GM20000 (cell line): ENCODE measurements around the gene AGT.

ENCODE experiments used
- DNase-seq: peaks from one replicate; pipeline ENCODE4 v3.0.0; 2012; ENCODE audit warnings: low spot score
- TF ChIP-seq, protein P1 (sequence below): IDR thresholded peaks from 2 replicates; pipeline ENCODE4 v1.5.1; 2012; ENCODE audit warnings: mild to moderate bottlenecking, control low read depth; ENCODE audit errors: extremely low read depth, missing control alignments

The AGT gene

DNA sequence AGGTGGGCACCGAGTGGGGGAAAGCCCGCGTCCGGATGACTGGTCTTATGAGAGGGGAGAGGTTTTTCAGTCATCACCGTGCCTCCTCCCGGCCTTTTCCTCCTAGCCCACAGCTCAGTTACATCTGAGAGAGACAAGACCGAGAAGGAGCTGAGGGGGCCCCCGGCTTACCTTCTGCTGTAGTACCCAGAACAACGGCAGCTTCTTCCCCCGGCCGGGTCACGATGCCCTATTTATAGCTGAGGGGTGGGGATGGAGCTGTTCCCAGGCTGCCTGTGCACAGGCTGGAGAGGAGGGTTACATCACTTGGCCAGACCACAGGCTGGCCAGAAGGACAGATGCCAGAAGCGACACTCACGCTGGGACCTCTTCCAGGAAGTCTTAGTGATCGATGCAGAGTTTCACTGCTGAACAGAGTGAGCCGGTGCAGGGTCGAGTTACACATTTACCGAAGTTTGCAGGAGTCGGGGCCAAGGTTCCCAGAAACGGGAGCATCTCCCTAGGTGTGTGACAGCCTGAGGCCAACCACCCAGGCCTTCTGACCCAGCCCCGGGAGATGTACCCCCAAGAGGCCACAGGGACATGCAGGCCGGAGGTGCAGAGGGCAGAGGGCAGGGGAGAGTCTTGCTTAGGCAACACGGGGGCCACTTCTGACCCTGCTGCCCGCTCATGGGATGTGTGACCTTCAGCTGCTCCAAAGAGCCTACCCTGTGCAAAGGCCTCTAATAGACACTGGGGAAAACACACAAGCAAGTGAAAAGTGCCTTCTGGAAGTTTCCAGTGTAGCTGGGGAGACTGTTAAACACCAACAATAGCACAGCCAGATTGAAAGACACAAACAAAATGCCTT is at the start of gene AGT:
Gene AGT (minus strand): TSS at position 208 of the 850 bp plus-strand sequence. CDS start 3,299 bp downstream, outside the sequence.
- TF ChIP-seq, protein P1, sequence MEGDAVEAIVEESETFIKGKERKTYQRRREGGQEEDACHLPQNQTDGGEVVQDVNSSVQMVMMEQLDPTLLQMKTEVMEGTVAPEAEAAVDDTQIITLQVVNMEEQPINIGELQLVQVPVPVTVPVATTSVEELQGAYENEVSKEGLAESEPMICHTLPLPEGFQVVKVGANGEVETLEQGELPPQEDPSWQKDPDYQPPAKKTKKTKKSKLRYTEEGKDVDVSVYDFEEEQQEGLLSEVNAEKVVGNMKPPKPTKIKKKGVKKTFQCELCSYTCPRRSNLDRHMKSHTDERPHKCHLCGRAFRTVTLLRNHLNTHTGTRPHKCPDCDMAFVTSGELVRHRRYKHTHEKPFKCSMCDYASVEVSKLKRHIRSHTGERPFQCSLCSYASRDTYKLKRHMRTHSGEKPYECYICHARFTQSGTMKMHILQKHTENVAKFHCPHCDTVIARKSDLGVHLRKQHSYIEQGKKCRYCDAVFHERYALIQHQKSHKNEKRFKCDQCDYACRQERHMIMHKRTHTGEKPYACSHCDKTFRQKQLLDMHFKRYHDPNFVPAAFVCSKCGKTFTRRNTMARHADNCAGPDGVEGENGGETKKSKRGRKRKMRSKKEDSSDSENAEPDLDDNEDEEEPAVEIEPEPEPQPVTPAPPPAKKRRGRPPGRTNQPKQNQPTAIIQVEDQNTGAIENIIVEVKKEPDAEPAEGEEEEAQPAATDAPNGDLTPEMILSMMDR = no peak
- no peak for DNase-seq

DNA sequence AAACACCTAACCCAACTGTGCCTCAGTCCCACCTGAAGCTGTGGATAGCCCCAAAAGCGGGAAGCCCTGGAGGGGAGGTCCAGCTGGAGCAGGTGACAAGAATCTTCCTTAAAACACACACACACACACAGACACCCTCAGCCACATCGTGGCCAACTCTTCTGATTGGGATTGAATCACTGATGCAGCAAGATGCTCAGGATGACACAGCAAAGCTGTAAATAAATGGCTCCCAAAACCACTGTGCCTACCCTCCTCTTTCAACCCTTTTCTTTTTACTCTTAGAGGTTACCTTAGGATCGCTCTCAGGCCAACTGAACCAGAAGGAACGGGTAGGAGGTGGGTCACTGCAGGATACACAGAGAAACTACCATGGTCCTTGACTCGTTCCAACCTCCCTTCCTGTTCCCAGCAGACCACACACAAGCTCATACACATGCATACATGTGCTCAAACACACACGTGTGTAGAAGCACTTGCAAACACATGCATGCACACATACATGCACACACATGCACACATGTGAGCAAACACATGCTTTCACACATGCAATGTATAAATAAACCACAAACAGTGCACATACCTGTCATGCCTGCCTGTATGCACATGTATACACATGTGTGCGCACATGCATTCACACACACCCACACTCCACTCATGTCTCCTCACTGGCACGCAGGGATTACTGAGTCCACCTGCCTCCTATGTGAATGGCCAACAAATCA is 47.7 kb upstream of the AGT start:
- no peak for DNase-seq
- TF ChIP-seq, protein P1 = no peak

DNA sequence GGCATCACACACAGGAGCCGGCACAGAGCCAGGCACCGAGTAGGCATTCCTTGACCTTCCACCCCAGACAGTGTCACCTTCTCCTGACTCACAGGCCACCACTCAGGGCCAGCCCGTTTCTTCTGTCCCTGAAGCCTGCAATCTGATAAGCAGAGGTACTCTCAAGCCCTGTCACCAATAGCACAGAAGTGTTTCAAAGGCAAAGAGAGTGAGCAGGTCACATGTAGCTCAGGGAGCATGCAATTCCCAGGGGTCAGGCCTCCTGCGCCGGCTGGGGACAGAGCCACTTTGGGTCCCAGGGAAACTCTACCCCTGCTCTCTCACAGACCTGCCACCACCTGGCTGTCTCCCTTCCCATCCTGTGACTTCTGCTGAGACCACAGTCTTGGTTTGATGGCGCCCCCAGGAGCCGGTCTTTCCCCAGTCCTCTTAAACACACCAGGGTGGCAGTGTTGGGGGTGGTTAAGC is 46.5 kb upstream of the AGT start:
- no peak for DNase-seq
- TF ChIP-seq, protein P1 = no peak

DNA sequence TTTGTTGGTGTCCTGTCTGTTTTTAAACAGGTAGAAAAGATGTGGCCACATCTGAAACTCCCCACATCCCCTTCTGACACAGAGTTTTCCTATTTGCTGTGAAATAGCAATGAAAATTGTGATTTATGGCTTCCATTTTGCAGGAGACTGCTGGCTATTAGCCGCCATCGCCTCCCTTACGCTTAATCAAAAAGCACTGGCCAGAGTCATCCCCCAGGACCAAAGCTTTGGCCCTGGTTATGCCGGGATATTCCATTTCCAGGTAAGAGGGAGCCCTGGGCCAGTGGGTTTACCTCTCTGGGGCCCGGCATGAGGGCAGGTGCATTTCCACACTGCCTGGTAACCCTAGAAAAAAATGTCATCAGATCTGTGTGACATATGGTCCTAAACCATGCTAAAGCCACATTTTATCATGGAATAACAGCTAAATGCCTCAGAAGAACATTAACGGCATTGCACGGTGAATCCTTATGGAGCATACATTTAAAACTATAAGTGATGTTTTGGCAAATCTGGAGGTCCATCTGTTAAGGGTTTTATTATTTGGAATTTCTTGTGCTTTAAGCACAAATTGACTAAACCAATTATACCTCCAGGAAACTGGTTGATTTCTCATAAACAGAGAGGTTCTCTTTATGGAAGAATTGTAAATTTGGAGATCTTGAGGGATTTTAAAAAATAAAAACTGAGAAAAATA is 45.6 kb upstream of the AGT start:
- TF ChIP-seq, protein P1 = no peak

DNA sequence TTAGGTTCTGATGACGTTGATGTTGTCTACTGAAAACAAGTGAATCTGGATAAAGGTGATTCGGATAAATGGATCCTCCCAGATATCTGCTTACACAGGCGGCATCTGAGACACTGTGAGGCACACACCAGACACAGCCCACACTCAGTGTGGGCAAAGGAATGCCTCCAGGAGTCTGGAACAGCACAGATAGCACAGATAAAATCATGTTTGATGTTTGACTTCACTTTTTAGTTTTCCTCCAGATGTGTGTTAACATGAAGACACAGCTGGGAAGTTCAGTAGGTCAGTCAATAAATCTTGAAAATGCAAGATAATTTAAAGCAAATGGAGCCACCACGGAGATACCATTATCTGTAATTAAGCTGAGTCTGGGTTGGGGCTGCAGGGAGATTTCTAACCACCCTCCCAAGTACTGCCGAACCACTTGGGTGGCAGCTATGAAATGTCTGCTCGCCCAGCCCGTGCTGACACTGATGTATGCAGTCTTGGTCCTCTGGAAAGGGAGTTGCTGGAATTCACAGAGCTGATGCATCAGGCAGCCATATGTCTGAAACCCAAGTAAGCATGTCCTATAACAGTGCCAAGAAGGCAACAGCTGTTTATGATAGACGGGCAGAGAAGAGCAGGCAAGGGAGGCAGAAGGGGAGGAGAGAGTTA is 44.9 kb upstream of the AGT start:
- TF ChIP-seq, protein P1 = no peak
- DNase-seq = no peak

More for the DNA sequence above, 45.6 kb upstream of the AGT start:
- no peak for DNase-seq

DNA sequence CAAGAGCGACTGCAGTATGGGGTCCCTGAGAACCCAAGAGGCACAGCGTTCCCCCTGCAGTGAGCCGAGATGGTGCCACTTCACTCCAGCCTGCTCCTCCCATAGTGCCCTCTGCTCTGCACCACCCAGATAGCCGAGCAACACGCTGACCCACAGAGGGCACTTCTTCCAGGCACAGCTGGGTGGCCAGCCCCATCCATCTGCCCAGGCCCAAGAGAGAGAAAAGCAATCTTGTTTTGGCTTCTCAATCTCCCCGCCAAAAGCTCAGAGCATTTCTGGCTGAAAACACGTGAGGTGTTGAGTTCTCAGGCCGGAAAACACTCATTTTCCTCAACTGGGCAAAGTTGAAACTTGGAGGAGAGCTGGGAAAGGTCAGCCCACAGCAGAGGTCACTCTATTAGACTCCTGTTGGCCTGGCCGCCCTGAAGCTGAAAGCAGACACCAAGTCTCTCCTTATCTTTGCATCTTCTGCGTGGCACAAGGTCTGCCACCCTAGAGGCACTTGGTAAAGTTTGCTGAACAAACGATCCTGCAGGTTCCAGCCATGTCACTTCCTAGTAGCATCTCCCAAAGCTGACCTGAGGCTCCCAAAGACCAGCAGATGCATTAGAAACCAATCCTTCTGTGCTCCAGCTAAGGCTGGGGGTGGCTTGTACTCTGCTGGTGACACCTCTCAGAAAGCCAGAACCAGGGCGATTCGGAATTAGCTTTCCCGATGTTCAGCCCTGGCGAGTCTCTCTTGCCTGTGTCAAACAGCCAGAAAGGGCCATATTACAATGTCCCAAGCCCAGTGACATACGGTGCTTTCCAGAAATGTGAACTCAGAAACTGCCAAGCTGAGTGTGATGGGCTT is 44.2 kb upstream of the AGT start:
- TF ChIP-seq, protein P1 = no peak
- DNase-seq = no peak
